Measurements from ENCODE around the gene AURKA. TPM values are rescaled to one million over a fixed set of nuclear protein-coding genes. Genes with fewer than 3 reads are reported as not detected.

Gene AURKA
- polyA plus RNA-seq, 1 of the 3 experiments (the other 2 are of a cell fraction), result 24.6 TPM

DNA sequence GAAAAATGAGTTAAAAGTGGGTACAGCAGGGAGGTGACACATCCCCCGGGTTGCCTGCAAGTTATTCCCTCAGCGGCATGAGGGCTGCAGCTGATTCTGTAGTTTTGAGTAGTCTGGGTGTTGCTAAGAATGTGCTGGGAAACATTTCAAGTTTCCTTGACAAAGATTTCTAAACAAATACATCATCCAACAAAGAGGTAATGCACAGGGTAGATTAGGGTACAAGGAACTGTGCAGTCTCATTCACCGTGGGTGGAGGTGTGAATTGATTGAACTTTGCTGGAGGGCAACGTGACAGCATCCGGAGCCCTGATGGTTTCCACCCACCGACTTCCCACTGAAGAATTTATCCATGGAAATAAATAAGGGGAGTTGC lies 41.9 kb upstream of the AURKA start:
- Histone ChIP-seq H3K9me3 (no peaks in the 10 kb centered on the region), H3F3A (replicated peaks; ENCODE audit: insufficient read depth) (peaks cover 2% of the 10 kb centered on the region), H3K79me2 (ENCODE audit: insufficient read depth) (no peaks in the 10 kb centered on the region), H4K20me1 (ENCODE audit: insufficient read depth) (no peaks in the 10 kb centered on the region), H3K9me2 (no peaks in the 10 kb centered on the region), H3K4me2 (no peak overlapping the region), H3K9ac (no peak overlapping the region), H3K27ac (ENCODE audit: low read depth in 2 of 2, low read length in 1 of 2) (no peak overlapping the region), H2AFZ (ENCODE audit: low read depth) (peak overlapping the region; percentile 40; the same call in 1 of the 2 replicates), H3K27me3 (ENCODE audit: insufficient read depth) (no peaks in the 10 kb centered on the region), H3K36me3 (replicated peaks in 1 of 2; ENCODE audit: control insufficient read depth in 1 of 2, insufficient read depth in 2 of 2, low read length in 1 of 2) (no peaks in the 10 kb centered on the region), H3K4me1 (ENCODE audit: control insufficient read depth in 1 of 2, insufficient read depth in 2 of 2, low read depth in 1 of 2, low read length in 1 of 2) (no peaks in the 10 kb centered on the region; a peak in 1 of 4 replicates), H3K4me3 (ENCODE audit: low read depth in 2 of 2, low read length in 1 of 2) (no peak overlapping the region)
- WGBS (ENCODE audit: low lambda C conversion rate), result 32% methylated on average over 6 of the region's 6 CpGs
- CTCF ChIA-PET, result interaction anchor here (1.3 to 1.5 kb wide), 2 partner anchors 13 to 35 kb away, joined by 3 read pairs; no protein-coding TSS in a partner anchor
- POLR2A ChIA-PET, result no interaction called here
- TF ChIP-seq EZH2phosphoT487 (IDR thresholded peaks at IDR 0.05; ENCODE audit: borderline replicate concordance, low read depth) (no peak), NRF1 (IDR thresholded peaks at IDR 0.05; ENCODE audit: low read depth, low read length) (no peak), SIN3A (IDR thresholded peaks at IDR 0.05; ENCODE audit: borderline replicate concordance, low read depth, low read length) (no peak)
- TF ChIP-seq, protein P1, sequence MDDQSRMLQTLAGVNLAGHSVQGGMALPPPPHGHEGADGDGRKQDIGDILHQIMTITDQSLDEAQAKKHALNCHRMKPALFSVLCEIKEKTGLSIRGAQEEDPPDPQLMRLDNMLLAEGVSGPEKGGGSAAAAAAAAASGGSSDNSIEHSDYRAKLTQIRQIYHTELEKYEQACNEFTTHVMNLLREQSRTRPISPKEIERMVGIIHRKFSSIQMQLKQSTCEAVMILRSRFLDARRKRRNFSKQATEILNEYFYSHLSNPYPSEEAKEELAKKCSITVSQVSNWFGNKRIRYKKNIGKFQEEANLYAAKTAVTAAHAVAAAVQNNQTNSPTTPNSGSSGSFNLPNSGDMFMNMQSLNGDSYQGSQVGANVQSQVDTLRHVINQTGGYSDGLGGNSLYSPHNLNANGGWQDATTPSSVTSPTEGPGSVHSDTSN (IDR thresholded peaks at IDR 0.05), result no peak
- DNase-seq, result no peak

DNA sequence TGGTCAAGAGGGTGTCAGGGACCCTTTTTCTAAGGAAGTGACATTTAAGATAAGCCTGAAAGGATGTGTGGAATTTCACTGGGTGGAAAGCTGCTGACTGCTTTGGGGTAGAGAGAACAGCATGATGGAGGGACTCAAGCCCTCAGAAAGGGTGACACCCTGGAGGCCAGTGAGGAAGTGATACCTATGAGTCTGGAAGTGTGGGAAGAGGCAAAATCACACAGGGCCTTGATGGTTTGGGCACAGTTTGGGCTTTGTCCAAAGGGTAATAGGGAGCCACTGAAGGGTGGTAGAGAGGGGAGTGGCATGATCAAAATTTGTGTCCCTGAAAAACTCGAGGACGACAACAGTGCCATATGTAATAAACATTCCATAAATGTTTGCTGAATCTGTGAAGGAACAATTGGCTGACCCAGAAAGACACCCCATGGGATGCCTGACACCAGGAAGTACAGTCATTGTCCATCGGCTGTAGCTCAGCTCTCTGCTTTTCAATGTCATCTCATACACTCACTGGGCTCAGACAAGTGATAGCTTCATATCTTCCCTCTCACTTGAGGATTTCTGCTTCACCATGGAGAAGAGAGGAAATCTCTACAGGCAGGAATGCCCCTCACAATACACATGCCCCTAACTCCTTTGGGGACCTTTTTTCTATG lies 41.3 kb upstream of the AURKA start:
- H2AFZ ChIP-seq (ENCODE audit: low read depth), result peak overlapping the region; percentile 40; the same call in 1 of the 2 replicates
- no peak overlapping the region for H3K27ac ChIP-seq (ENCODE audit: low read depth in 2 of 2, low read length in 1 of 2)
- H3K4me1 ChIP-seq (ENCODE audit: control insufficient read depth in 1 of 2, insufficient read depth in 2 of 2, low read depth in 1 of 2, low read length in 1 of 2), result no peaks in the 10 kb centered on the region; a peak in 1 of 4 replicates
- H3K9me3 ChIP-seq, result no peaks in the 10 kb centered on the region
- POLR2A ChIA-PET, result no interaction called here
- no peak for DNase-seq
- H3K4me2 ChIP-seq, result no peak overlapping the region
- no peaks in the 10 kb centered on the region for H3K9me2 ChIP-seq
- H4K20me1 ChIP-seq (ENCODE audit: insufficient read depth), result no peaks in the 10 kb centered on the region
- no peak overlapping the region for H3K4me3 ChIP-seq (ENCODE audit: low read depth in 2 of 2, low read length in 1 of 2)
- H3K36me3 ChIP-seq (replicated peaks in 1 of 2; ENCODE audit: control insufficient read depth in 1 of 2, insufficient read depth in 2 of 2, low read length in 1 of 2), result no peaks in the 10 kb centered on the region
- CTCF ChIA-PET, result interaction anchor here (1.3 to 1.5 kb wide), 2 partner anchors 14 to 35 kb away, joined by 3 read pairs; no protein-coding TSS in a partner anchor
- no peaks in the 10 kb centered on the region for H3K27me3 ChIP-seq (ENCODE audit: insufficient read depth)
- 51% methylated on average over 3 of the region's 3 CpGs for WGBS (ENCODE audit: low lambda C conversion rate)
- no peaks in the 10 kb centered on the region for H3K79me2 ChIP-seq (ENCODE audit: insufficient read depth)
- no peaks in the 10 kb centered on the region for H3F3A ChIP-seq (replicated peaks; ENCODE audit: insufficient read depth)
- no peak overlapping the region for H3K9ac ChIP-seq
- TF ChIP-seq POLR2AphosphoS5 (IDR thresholded peaks at IDR 0.05; ENCODE audit: low read depth, low read length), result no peak
- TF ChIP-seq RXRA (IDR thresholded peaks at IDR 0.05; ENCODE audit: borderline replicate concordance, low read depth), result no peak
- TF ChIP-seq NFIC (IDR thresholded peaks at IDR 0.05; ENCODE audit: borderline replicate concordance), result no peak
- TF ChIP-seq, protein P2, sequence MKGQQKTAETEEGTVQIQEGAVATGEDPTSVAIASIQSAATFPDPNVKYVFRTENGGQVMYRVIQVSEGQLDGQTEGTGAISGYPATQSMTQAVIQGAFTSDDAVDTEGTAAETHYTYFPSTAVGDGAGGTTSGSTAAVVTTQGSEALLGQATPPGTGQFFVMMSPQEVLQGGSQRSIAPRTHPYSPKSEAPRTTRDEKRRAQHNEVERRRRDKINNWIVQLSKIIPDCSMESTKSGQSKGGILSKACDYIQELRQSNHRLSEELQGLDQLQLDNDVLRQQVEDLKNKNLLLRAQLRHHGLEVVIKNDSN (IDR thresholded peaks at IDR 0.05; ENCODE audit: borderline replicate concordance, low read depth), result no peak
- no peak for TF ChIP-seq TCF12 (IDR thresholded peaks at IDR 0.05)
- no peak for TF ChIP-seq NRF1 (IDR thresholded peaks at IDR 0.05; ENCODE audit: low read depth, low read length)
- TF ChIP-seq, protein P1 (IDR thresholded peaks at IDR 0.05), result no peak
- TF ChIP-seq TAF1 (IDR thresholded peaks at IDR 0.05; ENCODE audit: borderline replicate concordance, low read depth, low read length), result no peak
- TF ChIP-seq, protein P3, sequence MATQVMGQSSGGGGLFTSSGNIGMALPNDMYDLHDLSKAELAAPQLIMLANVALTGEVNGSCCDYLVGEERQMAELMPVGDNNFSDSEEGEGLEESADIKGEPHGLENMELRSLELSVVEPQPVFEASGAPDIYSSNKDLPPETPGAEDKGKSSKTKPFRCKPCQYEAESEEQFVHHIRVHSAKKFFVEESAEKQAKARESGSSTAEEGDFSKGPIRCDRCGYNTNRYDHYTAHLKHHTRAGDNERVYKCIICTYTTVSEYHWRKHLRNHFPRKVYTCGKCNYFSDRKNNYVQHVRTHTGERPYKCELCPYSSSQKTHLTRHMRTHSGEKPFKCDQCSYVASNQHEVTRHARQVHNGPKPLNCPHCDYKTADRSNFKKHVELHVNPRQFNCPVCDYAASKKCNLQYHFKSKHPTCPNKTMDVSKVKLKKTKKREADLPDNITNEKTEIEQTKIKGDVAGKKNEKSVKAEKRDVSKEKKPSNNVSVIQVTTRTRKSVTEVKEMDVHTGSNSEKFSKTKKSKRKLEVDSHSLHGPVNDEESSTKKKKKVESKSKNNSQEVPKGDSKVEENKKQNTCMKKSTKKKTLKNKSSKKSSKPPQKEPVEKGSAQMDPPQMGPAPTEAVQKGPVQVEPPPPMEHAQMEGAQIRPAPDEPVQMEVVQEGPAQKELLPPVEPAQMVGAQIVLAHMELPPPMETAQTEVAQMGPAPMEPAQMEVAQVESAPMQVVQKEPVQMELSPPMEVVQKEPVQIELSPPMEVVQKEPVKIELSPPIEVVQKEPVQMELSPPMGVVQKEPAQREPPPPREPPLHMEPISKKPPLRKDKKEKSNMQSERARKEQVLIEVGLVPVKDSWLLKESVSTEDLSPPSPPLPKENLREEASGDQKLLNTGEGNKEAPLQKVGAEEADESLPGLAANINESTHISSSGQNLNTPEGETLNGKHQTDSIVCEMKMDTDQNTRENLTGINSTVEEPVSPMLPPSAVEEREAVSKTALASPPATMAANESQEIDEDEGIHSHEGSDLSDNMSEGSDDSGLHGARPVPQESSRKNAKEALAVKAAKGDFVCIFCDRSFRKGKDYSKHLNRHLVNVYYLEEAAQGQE (IDR thresholded peaks at IDR 0.05; ENCODE audit: low read depth, low read length), result no peak
- TF ChIP-seq EZH2phosphoT487 (IDR thresholded peaks at IDR 0.05; ENCODE audit: borderline replicate concordance, low read depth), result no peak
- TF ChIP-seq MEF2A (IDR thresholded peaks at IDR 0.05; ENCODE audit: borderline replicate concordance, low read depth), result no peak
- TF ChIP-seq RAD21 (IDR thresholded peaks at IDR 0.05; ENCODE audit: low read length), result no peak
- TF ChIP-seq GATA2 (CRISPR knock-in tag; IDR thresholded peaks at IDR 0.05), result no peak
- TF ChIP-seq, protein P4, sequence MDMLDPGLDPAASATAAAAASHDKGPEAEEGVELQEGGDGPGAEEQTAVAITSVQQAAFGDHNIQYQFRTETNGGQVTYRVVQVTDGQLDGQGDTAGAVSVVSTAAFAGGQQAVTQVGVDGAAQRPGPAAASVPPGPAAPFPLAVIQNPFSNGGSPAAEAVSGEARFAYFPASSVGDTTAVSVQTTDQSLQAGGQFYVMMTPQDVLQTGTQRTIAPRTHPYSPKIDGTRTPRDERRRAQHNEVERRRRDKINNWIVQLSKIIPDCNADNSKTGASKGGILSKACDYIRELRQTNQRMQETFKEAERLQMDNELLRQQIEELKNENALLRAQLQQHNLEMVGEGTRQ (IDR thresholded peaks at IDR 0.05; ENCODE audit: borderline replicate concordance, low read depth, low read length), result no peak
- no peak for TF ChIP-seq MXI1 (IDR thresholded peaks at IDR 0.05; ENCODE audit: low read depth, low read length)
- TF ChIP-seq SMC3 (IDR thresholded peaks at IDR 0.05; ENCODE audit: low read depth, low read length), result no peak
- no peak for TF ChIP-seq FOXM1 (IDR thresholded peaks at IDR 0.05; ENCODE audit: low read depth)
- no peak for TF ChIP-seq JUND (IDR thresholded peaks at IDR 0.05)

All from SK-N-SH (cell line).